Suprapubic skin (tissue), 4 donors: Measurements from ENCODE around the gene RNF8. TPM values are rescaled to one million over a fixed set of nuclear protein-coding genes. Genes with fewer than 3 reads are reported as not detected.

Source experiments
- DNase-seq, 2 donors: peaks; one replicate each; pipeline ENCODE4 v3.0.0-alpha.2; 2019; ENCODE audit warnings: low spot score in 2 of 2
- H3K27ac ChIP-seq: fragments of 200-600 bp; sonication (generic); one replicate; pipeline ENCODE4 v1.5.1; 2019
- H3K27me3 ChIP-seq: fragments of 200-600 bp; sonication (generic); one replicate; pipeline ENCODE4 v1.5.1; 2019
- H3K36me3 ChIP-seq: fragments of 200-600 bp; sonication (generic); one replicate; pipeline ENCODE4 v1.5.1; 2019
- H3K4me1 ChIP-seq: fragments of 200-600 bp; sonication (generic); one replicate; pipeline ENCODE4 v1.5.1; 2019
- H3K4me3 ChIP-seq: fragments of 200-600 bp; sonication (generic); one replicate; pipeline ENCODE4 v1.5.1; 2019; ENCODE audit warnings: mild to moderate bottlenecking
- H3K9me3 ChIP-seq: fragments of 200-600 bp; sonication (generic); one replicate; pipeline ENCODE4 v1.5.1; 2019
- CTCF ChIP-seq, 2 donors: fragments of 200-600 bp in 1 of 2; fragments of 450-650 bp in 1 of 2; sonication (generic) in 1 of 2; IDR thresholded peaks; one replicate each; pipeline ENCODE4 v1.5.1; 2016 to 2019; ENCODE audit warnings: antibody characterized with exemption in 2 of 2, mild to moderate bottlenecking in 1 of 2, moderate library complexity in 1 of 2
- EP300 ChIP-seq: sonication (generic); formaldehyde crosslinking; IDR thresholded peaks from one replicate; pipeline ENCODE4 v1.6.1; 2017; ENCODE audit warnings: antibody characterized with exemption
- POLR2A ChIP-seq, 2 donors: fragments of 450-650 bp; IDR thresholded peaks; one replicate each; pipeline ENCODE4 v1.6.1; 2017; ENCODE audit warnings: antibody characterized with exemption in 2 of 2, mild to moderate bottlenecking in 2 of 2, moderate library complexity in 2 of 2
- POLR2AphosphoS5 ChIP-seq, 3 donors: sonication (generic); formaldehyde crosslinking; IDR thresholded peaks; one replicate each; pipeline ENCODE4 v1.6.1; 2017; ENCODE audit warnings: antibody characterized with exemption in 3 of 3
- WGBS: methylation state at CpG from one replicate; pipeline ENCODE4 v1.1.5; 2018; 5-methylcytosine and 5-hydroxymethylcytosine counted together
- total RNA-seq, 4 donors: library from RNA; depleted of rRNA; stranded (reverse); fragments of >200 nt; gene quantifications; one replicate each; pipeline ENCODE4 v1.1.0, GENCODE V29; 2016

Gene RNF8
- total RNA-seq, 4 donors from 2014 or later, result 12.8 to 17.0 (median 14.3) TPM

GRCh38 chr6:37308069-37308815 lies 45.5 kb upstream of the RNF8 start:
- WGBS, result 40% methylated on average over 5 of the region's 5 CpGs
- no peak for TF ChIP-seq POLR2AphosphoS5 (IDR thresholded peaks at IDR 0.05)
- TF ChIP-seq CTCF (IDR thresholded peaks at IDR 0.05), result no peak
- no peak for TF ChIP-seq EP300
- no peak for TF ChIP-seq POLR2A (IDR thresholded peaks at IDR 0.05)
- peak overlapping the region; percentile 32 for H3K27ac ChIP-seq

GRCh38 chr6:37309046-37309445 lies 44.7 kb upstream of the RNF8 start:
- Histone ChIP-seq H3K4me1 (peaks cover 14% of the 10 kb centered on the region), H3K36me3 (peaks cover 26% of the 10 kb centered on the region), H3K27ac (no peak overlapping the region), H3K9me3 (no peaks in the 10 kb centered on the region), H3K27me3 (no peaks in the 10 kb centered on the region), H3K4me3 (no peak overlapping the region)
- 100% methylated on average over 1 of the region's 1 CpG for WGBS
- TF ChIP-seq EP300 (no peak), CTCF (IDR thresholded peaks at IDR 0.05) (no peak), POLR2A (IDR thresholded peaks at IDR 0.05) (no peak), POLR2AphosphoS5 (IDR thresholded peaks at IDR 0.05) (no peak)
- no peak for DNase-seq

More at GRCh38 chr6:37308069-37308815, 45.5 kb upstream of the RNF8 start:
- Histone ChIP-seq H3K27me3 (no peaks in the 10 kb centered on the region), H3K9me3 (no peaks in the 10 kb centered on the region), H3K4me3 (no peak overlapping the region), H3K36me3 (peaks cover 26% of the 10 kb centered on the region), H3K4me1 (peaks cover 20% of the 10 kb centered on the region)
- DNase-seq, result no peak

GRCh38 chr6:37309692-37310091 lies 44.1 kb upstream of the RNF8 start:
- WGBS, result 96% methylated on average over 3 of the region's 3 CpGs
- peaks cover 13% of the 10 kb centered on the region for H3K4me1 ChIP-seq

GRCh38 chr6:37310966-37311365 lies 42.8 kb upstream of the RNF8 start:
- Histone ChIP-seq H3K4me3 (no peak overlapping the region), H3K36me3 (peaks cover 33% of the 10 kb centered on the region), H3K27me3 (no peaks in the 10 kb centered on the region), H3K9me3 (no peaks in the 10 kb centered on the region), H3K27ac (no peak overlapping the region), H3K4me1 (peaks cover 13% of the 10 kb centered on the region)
- no peak for DNase-seq
- 93% methylated on average over 3 of the region's 3 CpGs for WGBS
- TF ChIP-seq CTCF (IDR thresholded peaks at IDR 0.05) (no peak), EP300 (no peak), POLR2AphosphoS5 (IDR thresholded peaks at IDR 0.05) (no peak), POLR2A (IDR thresholded peaks at IDR 0.05) (no peak)

More at GRCh38 chr6:37309692-37310091, 44.1 kb upstream of the RNF8 start:
- Histone ChIP-seq H3K27ac (no peak overlapping the region), H3K4me3 (no peak overlapping the region), H3K9me3 (no peaks in the 10 kb centered on the region), H3K36me3 (peaks cover 27% of the 10 kb centered on the region), H3K27me3 (no peaks in the 10 kb centered on the region)
- no peak for DNase-seq
- TF ChIP-seq EP300 (no peak), POLR2A (IDR thresholded peaks at IDR 0.05) (no peak), CTCF (IDR thresholded peaks at IDR 0.05) (no peak)

GRCh38 chr6:37311741-37312473 lies 41.9 kb upstream of the RNF8 start:
- H3K4me3 ChIP-seq, result no peak overlapping the region

More at GRCh38 chr6:37311741-37312473, 41.9 kb upstream of the RNF8 start:
- 87% methylated on average over 2 of the region's 2 CpGs for WGBS
- Histone ChIP-seq H3K4me1 (peaks cover 13% of the 10 kb centered on the region), H3K27me3 (no peaks in the 10 kb centered on the region), H3K36me3 (peaks cover 42% of the 10 kb centered on the region), H3K27ac (no peak overlapping the region), H3K9me3 (no peaks in the 10 kb centered on the region)
- DNase-seq, result no peak
- TF ChIP-seq POLR2AphosphoS5 (IDR thresholded peaks at IDR 0.05) (no peak), POLR2A (IDR thresholded peaks at IDR 0.05) (no peak), CTCF (IDR thresholded peaks at IDR 0.05) (no peak), EP300 (no peak)
